Prostate gland (tissue), 2 donors: ENCODE measurements around the gene HLA-DMA.

Experiments
- POLR2A ChIP-seq: fragments of 450-650 bp; IDR thresholded peaks from one replicate; pipeline ENCODE4 v1.6.1; 2016; ENCODE audit warnings: antibody characterized with exemption, mild to moderate bottlenecking
- POLR2AphosphoS5 ChIP-seq: sonication (generic); formaldehyde crosslinking; IDR thresholded peaks from one replicate; pipeline ENCODE4 v1.6.1; 2017; ENCODE audit warnings: antibody characterized with exemption
- TF ChIP-seq, protein P1 (sequence below), 4 experiments: fragments of 200-600 bp in 2 of 4; fragments of 450-650 bp in 2 of 4; sonication (generic) in 2 of 4; IDR thresholded peaks; 1 replicate in 3 of 4; 2 replicates in 1 of 4; pipeline ENCODE4 v1.5.1; 2016 to 2019; ENCODE audit warnings: antibody characterized with exemption in 4 of 4, mild to moderate bottlenecking in 2 of 4, moderate library complexity in 2 of 4

DNA sequence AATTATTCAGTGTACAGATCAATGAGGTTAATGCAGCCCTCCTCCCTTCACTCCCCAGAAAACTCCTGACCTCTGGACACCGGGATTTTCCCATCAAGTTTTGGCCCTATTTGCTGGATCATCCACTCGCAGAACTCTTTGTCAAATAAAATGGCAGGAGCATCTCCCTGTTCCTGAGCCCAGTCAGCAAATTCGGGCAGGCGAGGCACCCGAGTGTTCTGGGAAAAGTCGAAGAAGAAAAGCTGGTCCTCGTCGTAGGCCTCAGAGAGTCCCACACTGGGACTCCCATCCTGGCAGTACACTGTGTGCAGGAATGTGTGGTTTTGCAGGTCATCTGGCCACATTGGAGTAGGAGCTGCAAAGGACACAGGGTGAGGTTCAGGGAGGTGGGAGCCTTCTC lies 2.4 kb downstream of the HLA-DMA start:
- TF ChIP-seq, protein P1, sequence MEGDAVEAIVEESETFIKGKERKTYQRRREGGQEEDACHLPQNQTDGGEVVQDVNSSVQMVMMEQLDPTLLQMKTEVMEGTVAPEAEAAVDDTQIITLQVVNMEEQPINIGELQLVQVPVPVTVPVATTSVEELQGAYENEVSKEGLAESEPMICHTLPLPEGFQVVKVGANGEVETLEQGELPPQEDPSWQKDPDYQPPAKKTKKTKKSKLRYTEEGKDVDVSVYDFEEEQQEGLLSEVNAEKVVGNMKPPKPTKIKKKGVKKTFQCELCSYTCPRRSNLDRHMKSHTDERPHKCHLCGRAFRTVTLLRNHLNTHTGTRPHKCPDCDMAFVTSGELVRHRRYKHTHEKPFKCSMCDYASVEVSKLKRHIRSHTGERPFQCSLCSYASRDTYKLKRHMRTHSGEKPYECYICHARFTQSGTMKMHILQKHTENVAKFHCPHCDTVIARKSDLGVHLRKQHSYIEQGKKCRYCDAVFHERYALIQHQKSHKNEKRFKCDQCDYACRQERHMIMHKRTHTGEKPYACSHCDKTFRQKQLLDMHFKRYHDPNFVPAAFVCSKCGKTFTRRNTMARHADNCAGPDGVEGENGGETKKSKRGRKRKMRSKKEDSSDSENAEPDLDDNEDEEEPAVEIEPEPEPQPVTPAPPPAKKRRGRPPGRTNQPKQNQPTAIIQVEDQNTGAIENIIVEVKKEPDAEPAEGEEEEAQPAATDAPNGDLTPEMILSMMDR (IDR thresholded peaks at IDR 0.05) = no peak
- TF ChIP-seq POLR2AphosphoS5 (no peak), POLR2A (no peak)
